Liver (tissue), 9 donors: ENCODE measurements around the gene ATAD3C. TPM values are rescaled to one million over a fixed set of nuclear protein-coding genes. Genes with fewer than 3 reads are reported as not detected.

ENCODE experiments used
- DNase-seq: peaks from one replicate; pipeline ENCODE4 v3.0.0-alpha.2; 2017; ENCODE audit warnings: low spot score
- H3K27ac ChIP-seq, 2 donors: one replicate each; pipeline ENCODE4 v1.7.0; 2013; ENCODE audit warnings: inconsistent platforms in 2 of 2, low read length in 2 of 2, control low read depth in 1 of 2, low read depth in 1 of 2, mild to moderate bottlenecking in 1 of 2
- H3K27me3 ChIP-seq, 4 donors: one replicate each; pipeline versions ENCODE4 v1.6.1 to v1.7.0; 2013; ENCODE audit warnings: low read length in 3 of 4, inconsistent platforms in 1 of 4, mild to moderate bottlenecking in 1 of 4, moderate library complexity in 1 of 4; ENCODE audit not compliant: control insufficient read depth in 4 of 4, insufficient read depth in 4 of 4
- H3K36me3 ChIP-seq, 4 donors: one replicate each; pipeline versions ENCODE4 v1.6.1 to v1.7.0; 2013; ENCODE audit warnings: low read length in 3 of 4, mild to moderate bottlenecking in 3 of 4, low read depth in 1 of 4, moderate library complexity in 1 of 4; ENCODE audit not compliant: control insufficient read depth in 4 of 4, insufficient read depth in 3 of 4
- H3K4me1 ChIP-seq, 4 donors: one replicate each; pipeline versions ENCODE4 v1.6.1 to v1.7.0; 2013; ENCODE audit warnings: low read length in 3 of 4, mild to moderate bottlenecking in 3 of 4, moderate library complexity in 1 of 4; ENCODE audit not compliant: control insufficient read depth in 4 of 4, insufficient read depth in 4 of 4
- H3K4me3 ChIP-seq, 3 donors: one replicate each; pipeline versions ENCODE4 v1.6.1 to v1.7.0; 2013; ENCODE audit warnings: low read length in 3 of 3, control low read depth in 1 of 3, low read depth in 1 of 3, mild to moderate bottlenecking in 1 of 3
- H3K9ac ChIP-seq, 2 donors: one replicate each; pipeline ENCODE4 v1.7.0; 2013; ENCODE audit warnings: low read length in 2 of 2, mild to moderate bottlenecking in 2 of 2, moderate library complexity in 2 of 2, control low read depth in 1 of 2, low read depth in 1 of 2
- H3K9me3 ChIP-seq, 4 donors: one replicate each; pipeline versions ENCODE4 v1.6.1 to v1.7.0; 2013; ENCODE audit warnings: low read length in 3 of 4; ENCODE audit not compliant: control insufficient read depth in 4 of 4
- CTCF ChIP-seq: fragments of 150-350 bp; IDR thresholded peaks from 2 replicates; pipeline ENCODE4 v1.5.1; 2017; ENCODE audit warnings: improper control_type of control experiment, low read depth, low read length; ENCODE audit not compliant: missing input control
- EGR1 ChIP-seq, 2 donors: IDR thresholded peaks; 2 replicates each; pipeline ENCODE4 v1.6.1; 2016 to 2018; ENCODE audit warnings: antibody characterized with exemption in 2 of 2, low read depth in 2 of 2
- FOXA1 ChIP-seq: IDR thresholded peaks from 2 replicates; pipeline ENCODE4 v1.6.1; 2016; ENCODE audit warnings: antibody characterized with exemption
- FOXA2 ChIP-seq: IDR thresholded peaks from 2 replicates; pipeline ENCODE4 v1.6.1; 2016; ENCODE audit warnings: antibody characterized with exemption
- GABPA ChIP-seq, 2 donors: IDR thresholded peaks in 1 of 2; conservative IDR thresholded peaks in 1 of 2; 2 replicates each; pipeline ENCODE4 v1.6.1; 2016; ENCODE audit warnings: antibody characterized with exemption in 2 of 2, mild to moderate bottlenecking in 1 of 2, moderate library complexity in 1 of 2
- HNF4A ChIP-seq, 2 donors: conservative IDR thresholded peaks; 2 replicates each; pipeline ENCODE4 v1.6.1; 2016; ENCODE audit warnings: antibody characterized with exemption in 2 of 2, mild to moderate bottlenecking in 2 of 2
- HNF4G ChIP-seq: IDR thresholded peaks from 2 replicates; pipeline ENCODE4 v1.6.1; 2016; ENCODE audit warnings: antibody characterized with exemption
- JUND ChIP-seq, 2 donors: IDR thresholded peaks; 2 replicates each; pipeline ENCODE4 v1.6.1; 2016; ENCODE audit warnings: antibody characterized with exemption in 2 of 2
- MAX ChIP-seq: IDR thresholded peaks from 2 replicates; pipeline ENCODE4 v1.6.1; 2016; ENCODE audit warnings: antibody characterized with exemption
- NR2F2 ChIP-seq: IDR thresholded peaks from 2 replicates; pipeline ENCODE4 v1.6.1; 2016; ENCODE audit warnings: antibody characterized with exemption
- RAD21 ChIP-seq, 2 donors: IDR thresholded peaks; 2 replicates each; pipeline ENCODE4 v1.6.1; 2016; ENCODE audit warnings: antibody characterized with exemption in 2 of 2, mild to moderate bottlenecking in 2 of 2
- REST ChIP-seq: IDR thresholded peaks from 2 replicates; pipeline ENCODE4 v1.6.1; 2016; ENCODE audit warnings: antibody characterized with exemption, mild to moderate bottlenecking
- RXRA ChIP-seq, 2 donors: IDR thresholded peaks; 2 replicates each; pipeline ENCODE4 v1.6.1; 2017 to 2018; ENCODE audit warnings: antibody characterized with exemption in 2 of 2, mild to moderate bottlenecking in 1 of 2
- SP1 ChIP-seq: IDR thresholded peaks from 2 replicates; pipeline ENCODE4 v1.6.1; 2018; ENCODE audit warnings: antibody characterized with exemption, mild to moderate bottlenecking
- TAF1 ChIP-seq: conservative IDR thresholded peaks from 2 replicates; pipeline ENCODE4 v1.6.1; 2016; ENCODE audit warnings: antibody characterized with exemption, mild to moderate bottlenecking
- YY1 ChIP-seq: IDR thresholded peaks from 2 replicates; pipeline ENCODE4 v1.6.1; 2016; ENCODE audit warnings: antibody characterized with exemption, mild to moderate bottlenecking
- ZBTB33 ChIP-seq: IDR thresholded peaks from 2 replicates; pipeline ENCODE4 v1.6.1; 2016; ENCODE audit warnings: antibody characterized with exemption
- WGBS: extraction: QIAGEN DNeasy Blood & Tissue Kit; methylation state at CpG from one replicate; pipeline ENCODE4 v1.1.7; 2013; 5-methylcytosine and 5-hydroxymethylcytosine counted together
- polyA plus RNA-seq, 2 donors: library from polyadenylated mRNA; stranded (reverse) in 1 of 2; unstranded in 1 of 2; fragments of 200-250 nt in 1 of 2; fragments of >200 nt in 1 of 2; fragmentation: Nextera tagmentation in 1 of 2; extraction: Ambion mirVana in 1 of 2; gene quantifications; one replicate each; pipeline versions ENCODE4 v1.2.1 to v1.2.3, GENCODE V29; 2013 to 2015
- total RNA-seq, 2 donors: library from RNA; depleted of rRNA; stranded (reverse); fragments of >200 nt; gene quantifications; one replicate each; pipeline ENCODE4 v1.2.3, GENCODE V29; 2014
- donor health status: healthy.
- donor health status: healthy.
- donor health status: healthy.
- donor health status: healthy.
- donor health status: healthy.

ATAD3C gene
- total and polyA plus RNA-seq, 4 donors = 0.19 to 4.8 (median 0.88) TPM

GRCh38 chr1:1435106-1435903 is 14.2 kb upstream of the ATAD3C start, which contains the start of gene VWA1 (continued):
- TF ChIP-seq HNF4A (conservative IDR thresholded peaks at IDR 0.05) (no peak), YY1 (no peak), SP1 (no peak), JUND (IDR thresholded peaks at IDR 0.05) (no peak), HNF4G (no peak), ZBTB33 (no peak)

GRCh38 chr1:1435911-1436629 is 13.4 kb upstream of the ATAD3C start:
- no peaks in the 10 kb centered on the region for H3K27me3 ChIP-seq
- DNase-seq = no peak
- H3K27ac ChIP-seq = peak overlapping the region in 1 of 2 donors; percentile 62
- peaks cover 0 to 3% (median 0%) of the 10 kb centered on the region in 4 donors for H3K36me3 ChIP-seq
- H3K9me3 ChIP-seq = no peaks in the 10 kb centered on the region
- H3K4me3 ChIP-seq = peak overlapping the region; percentile 74 to 82 (median 75)
- TF ChIP-seq FOXA2 (no peak), FOXA1 (no peak), TAF1 (no peak)
- peaks cover 34 to 89% (median 68%) of the 10 kb centered on the region in 4 donors for H3K4me1 ChIP-seq
- H3K9ac ChIP-seq = peak overlapping the region; percentile 5 to 28
- WGBS = 17% methylated on average over 40 of the region's 40 CpGs

GRCh38 chr1:1436630-1437032 is 12.9 kb upstream of the ATAD3C start:
- H3K27ac ChIP-seq = peak overlapping the region; percentile 28 to 62
- H3K4me1 ChIP-seq = peaks cover 32 to 85% (median 65%) of the 10 kb centered on the region in 4 donors

More at GRCh38 chr1:1436630-1437032, 12.9 kb upstream of the ATAD3C start:
- no peak for DNase-seq
- Histone ChIP-seq H3K4me3 (peak overlapping the region; percentile 73 to 82 (median 75)), H3K36me3 (peaks cover 0 to 3% (median 0%) of the 10 kb centered on the region in 4 donors), H3K27me3 (no peaks in the 10 kb centered on the region), H3K9me3 (no peaks in the 10 kb centered on the region), H3K9ac (peak overlapping the region; percentile 4 to 28)
- 66% methylated on average over 7 of the region's 7 CpGs for WGBS
- TF ChIP-seq EGR1 (IDR thresholded peaks at IDR 0.05; ENCODE audit: low read depth in 2 of 2) (no peak), YY1 (no peak), REST (no peak), GABPA (IDR thresholded peaks at IDR 0.05 in 1 of 2, conservative IDR thresholded peaks at IDR 0.05 in 1 of 2) (no peak), JUND (IDR thresholded peaks at IDR 0.05) (no peak), HNF4A (conservative IDR thresholded peaks at IDR 0.05) (no peak), RAD21 (IDR thresholded peaks at IDR 0.05) (no peak), CTCF (no peak), SP1 (no peak), FOXA1 (no peak), HNF4G (no peak), NR2F2 (no peak), RXRA (IDR thresholded peaks at IDR 0.05) (no peak), ZBTB33 (no peak), MAX (no peak), TAF1 (no peak)
